GM19238 (cell line): Measurements from ENCODE around the gene NKD1.

ENCODE experiments used
- DNase-seq: peaks from one replicate; pipeline ENCODE4 v3.0.0; 2011; ENCODE audit warnings: low spot score; ENCODE audit not compliant: insufficient read length

Gene NKD1

GRCh38 chr16:50600582-50601283, 52.5 kb downstream of the NKD1 start:
- DNase-seq = no peak

DNA sequence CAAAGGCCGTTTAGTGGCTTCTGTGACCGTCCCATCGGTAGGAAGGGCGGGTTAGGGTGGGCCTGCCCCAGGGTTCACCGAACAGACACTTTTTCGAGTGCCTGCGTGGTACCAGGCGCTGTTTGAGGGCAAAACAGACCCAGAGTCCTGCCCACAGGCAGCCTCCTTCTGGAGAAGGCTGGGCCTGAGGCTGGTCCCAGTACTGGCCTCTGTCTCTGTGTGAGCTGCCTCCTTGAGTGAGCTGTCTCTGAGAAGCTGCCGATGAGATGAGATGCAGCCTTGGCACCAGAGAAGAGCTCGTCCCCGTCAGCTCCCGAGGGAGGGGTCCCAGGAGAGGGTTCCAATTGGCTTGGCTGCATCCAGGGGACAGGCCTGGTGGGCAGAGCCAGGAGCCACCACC, 53.1 kb downstream of the NKD1 start:
- no peak for DNase-seq

- DNase-seq = no peak
These were observed 53.9 kb downstream of the NKD1 start for GRCh38 chr16:50602126-50602525.

GRCh38 chr16:50602531-50603205, 54.5 kb downstream of the NKD1 start:
- no peak for DNase-seq

DNA sequence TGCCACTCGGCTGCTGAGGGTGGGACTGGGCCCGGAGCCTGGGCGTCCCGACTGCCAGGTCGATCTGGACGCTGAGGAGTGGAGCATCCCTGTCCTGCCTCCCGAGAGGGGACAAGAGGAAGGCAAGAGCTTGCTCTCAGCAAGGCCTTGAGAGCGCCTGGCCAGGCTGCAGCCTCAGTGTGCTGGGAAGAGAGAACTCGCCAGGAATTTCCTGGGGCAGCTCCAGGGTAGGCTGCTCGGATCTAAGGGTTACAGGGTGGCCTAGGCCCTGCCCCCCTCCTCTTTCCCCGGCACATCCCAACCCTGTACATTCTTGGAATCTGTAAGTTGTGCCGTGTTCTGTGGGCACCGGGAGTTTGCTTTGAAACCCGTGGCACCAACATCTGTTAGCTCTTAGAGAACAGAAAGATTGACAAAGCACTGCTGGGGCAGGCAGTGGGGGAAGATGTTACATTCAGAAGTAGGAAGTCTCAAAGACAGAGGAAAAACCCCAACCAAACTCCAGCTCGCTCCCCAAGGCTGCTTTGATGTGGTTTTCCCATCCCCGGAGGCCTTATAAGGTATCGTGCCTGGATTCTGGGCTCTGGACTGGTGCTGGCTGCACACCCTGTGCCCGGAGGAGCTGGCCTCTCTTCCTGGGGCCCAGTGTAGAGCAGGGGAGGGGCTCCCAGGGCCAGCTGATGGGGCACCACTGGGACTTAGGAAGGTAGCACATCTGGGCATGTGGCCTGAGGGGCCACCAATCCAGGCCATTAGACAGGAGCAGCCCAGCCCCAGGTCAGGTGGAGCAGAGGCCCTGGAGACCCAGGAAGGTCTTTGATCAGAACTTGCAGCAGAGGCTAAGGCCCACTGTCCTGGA, 55.2 kb downstream of the NKD1 start:
- DNase-seq = no peak

- no peak for DNase-seq
These were observed 55.8 kb downstream of the NKD1 start for GRCh38 chr16:50604065-50604418.

DNA sequence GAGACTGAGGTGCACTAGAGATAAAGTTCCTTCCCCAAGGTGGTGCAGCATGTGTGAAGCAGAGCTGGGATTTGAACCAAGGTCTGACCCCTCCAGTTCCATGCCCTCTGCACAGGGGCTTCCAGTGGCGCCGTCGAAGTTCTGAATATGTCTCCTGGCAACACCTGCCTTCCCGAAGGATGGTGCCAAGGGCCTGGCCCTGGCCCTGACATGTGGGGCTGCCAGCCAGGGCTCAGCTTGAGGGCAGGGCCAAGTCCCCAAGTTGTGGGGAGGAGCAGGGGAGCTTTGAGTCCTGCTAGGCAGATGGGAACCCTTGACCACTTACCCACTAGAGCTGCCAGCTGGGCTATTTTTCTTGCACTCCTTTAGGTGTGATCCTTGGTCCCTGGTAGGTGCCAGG, 56.4 kb downstream of the NKD1 start:
- no peak for DNase-seq

DNA sequence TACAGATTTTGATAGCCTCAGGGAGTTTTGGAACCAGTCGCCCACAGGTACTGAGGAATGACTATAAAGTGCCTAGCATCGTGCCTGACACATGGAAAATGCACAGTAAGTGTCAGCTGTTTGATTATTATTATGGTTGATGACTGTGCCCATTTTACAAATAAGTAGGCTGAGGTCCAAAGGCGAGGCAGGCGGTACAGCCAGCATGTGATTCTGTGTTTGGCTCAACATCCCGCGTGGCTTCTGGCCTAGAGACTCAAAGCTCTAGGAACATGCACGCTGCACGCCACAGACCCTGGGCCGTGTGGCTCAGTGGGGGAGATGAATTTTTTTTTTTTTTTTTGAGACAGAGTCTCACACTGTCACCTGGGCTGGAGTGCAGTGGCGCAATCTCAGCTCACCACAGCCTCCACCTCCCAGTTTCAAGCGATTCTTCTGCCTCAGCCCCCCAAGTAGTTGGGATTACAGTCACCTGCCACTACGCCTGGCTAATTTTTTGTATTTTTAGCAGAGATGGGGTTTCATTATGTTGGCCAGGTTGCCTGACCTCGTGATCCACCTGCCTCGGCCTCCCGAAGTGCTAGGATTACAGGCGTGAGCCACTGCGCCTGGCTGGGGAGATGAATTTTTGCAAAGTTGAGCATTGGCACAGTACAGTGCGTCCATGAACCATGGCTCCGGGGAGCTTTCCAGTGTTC, 57.7 kb downstream of the NKD1 start:
- no peak for DNase-seq

DNA sequence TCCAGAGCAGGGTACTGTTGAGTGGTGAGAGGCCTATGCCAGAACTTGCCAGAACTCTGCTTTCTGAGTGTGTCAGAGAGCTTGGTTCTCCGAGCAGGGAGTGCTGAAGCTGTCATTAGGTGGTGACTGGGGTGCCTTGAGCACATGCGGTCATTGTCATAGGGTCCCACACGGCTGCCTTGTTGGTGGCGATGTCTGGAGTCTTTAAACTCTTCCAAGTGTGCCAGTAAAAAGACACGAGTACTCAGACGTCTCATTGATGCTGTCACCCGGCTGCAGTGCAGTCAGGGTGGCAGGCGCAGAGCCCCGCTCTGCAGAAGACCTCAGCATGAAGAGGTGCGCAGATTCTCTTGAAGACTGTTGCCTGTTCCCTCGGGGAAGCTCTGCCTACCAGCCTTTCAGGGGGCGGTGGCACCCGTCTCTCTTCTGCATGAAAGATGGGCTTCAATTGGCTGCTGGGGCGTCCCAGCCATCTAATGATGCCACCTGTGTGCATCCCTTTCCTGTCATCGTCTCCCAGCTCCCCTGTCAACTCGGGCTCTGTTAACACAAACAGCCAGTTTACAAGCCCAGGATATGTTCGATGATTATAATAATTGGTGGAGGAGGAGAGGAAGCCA, 58.3 kb downstream of the NKD1 start:
- no peak for DNase-seq

DNA sequence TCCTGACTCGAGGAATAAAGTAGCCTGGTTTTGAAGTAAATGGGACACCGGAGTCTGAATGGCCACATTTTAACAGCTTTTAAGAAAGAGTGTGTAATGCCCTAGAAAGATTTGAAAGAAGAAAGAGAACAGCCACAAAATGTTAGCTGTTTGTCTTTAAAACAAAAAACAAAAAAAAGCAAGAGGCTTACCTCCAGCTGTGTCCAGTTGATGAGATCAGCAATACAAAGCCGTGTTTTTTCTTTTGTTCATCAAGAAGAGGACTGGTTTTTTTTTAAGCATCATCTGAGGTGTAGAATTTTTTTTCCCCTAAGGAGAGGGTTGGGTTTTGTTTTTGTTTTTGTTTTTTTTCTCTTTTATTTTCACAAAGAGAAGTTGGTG, 58.8 kb downstream of the NKD1 start:
- no peak for DNase-seq

DNA sequence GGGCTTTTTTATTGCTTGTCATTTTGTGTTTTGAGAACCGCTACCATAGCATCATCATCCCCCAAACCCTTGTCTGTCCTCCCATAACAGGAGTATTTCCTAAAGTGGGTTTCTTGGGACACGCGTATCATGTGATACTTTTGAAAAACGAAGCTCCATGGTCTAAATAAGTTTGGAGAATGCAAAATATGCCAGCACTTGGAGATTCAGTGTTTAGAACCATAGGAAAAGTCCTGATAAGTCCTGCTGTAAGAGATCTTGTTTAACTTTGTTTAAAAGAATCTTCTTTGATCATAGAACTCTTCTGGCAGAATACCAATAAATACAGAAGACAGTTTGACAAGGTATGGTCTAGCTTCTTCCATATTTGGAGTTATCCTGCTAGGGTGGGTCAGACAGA, 59.3 kb downstream of the NKD1 start:
- no peak for DNase-seq

GRCh38 chr16:50607970-50608557, 59.9 kb downstream of the NKD1 start:
- no peak for DNase-seq

DNA sequence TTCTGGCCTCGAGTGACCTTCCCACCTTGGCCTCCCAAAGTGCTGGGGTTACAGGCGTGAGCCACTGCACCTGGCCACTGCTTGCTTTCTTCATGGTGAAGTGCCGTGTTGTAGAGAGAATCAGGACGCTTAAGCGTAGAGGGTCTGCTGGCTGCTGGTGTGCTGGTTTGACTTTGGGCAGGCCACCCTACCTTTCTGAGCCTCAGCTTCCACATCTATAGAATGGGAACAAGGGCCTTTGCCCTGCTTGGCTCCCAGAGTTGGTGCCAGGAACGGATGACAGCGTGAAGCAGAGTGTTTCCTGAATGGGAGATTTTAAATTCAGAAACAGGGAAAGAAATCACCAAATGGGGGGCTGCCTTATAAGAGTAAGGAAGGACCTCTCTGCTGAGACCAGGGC, 60.9 kb downstream of the NKD1 start:
- no peak for DNase-seq

GRCh38 chr16:50609471-50609870, 61.3 kb downstream of the NKD1 start:
- DNase-seq = no peak

DNA sequence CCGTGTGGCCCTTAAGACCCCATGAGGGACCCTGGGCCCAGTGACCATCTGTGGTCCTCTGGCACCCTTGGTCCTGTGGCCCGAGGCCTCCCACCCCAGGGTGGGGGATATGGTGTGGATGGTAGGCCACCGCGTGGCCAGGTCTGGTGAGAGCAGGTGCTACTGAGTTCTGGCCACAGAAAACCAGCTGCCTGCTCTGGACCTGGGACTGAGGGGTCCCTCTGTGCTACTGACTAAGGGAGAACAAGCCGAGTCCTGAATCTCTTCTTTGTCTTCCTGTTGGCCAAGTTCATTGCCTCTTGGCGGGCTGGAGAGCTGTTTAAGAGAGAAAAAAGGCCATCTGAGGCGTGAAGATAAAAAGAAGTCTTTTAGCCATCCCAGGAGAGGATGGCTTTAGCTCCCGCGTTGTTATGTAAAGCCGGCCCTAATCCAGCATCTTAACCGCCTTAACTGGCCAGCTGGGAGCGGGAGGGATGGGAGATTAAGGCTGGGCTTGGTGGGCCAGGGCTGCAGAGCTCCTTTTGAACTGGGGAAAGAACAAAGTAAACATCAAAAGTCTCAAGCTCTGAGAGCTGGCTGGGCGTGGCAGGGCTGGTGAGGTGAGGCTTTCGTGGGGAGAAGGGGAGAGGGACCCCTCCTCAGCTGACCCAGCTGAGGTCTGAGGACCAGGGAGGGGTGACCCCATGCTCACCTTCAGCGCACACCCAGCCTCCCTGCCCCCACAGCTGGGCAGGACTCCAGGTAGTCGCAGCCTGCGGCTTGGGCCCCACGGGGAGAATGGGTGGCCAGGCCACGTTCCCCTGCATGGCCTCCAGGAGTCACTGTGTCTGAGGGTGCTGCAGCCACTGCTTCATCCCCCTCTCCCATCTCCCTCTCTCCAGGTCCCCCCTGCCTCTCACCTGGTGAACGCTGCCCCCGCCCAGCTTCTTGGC, 62.4 kb downstream of the NKD1 start:
- DNase-seq = no peak

GRCh38 chr16:50611332-50611934, 63.2 kb downstream of the NKD1 start:
- DNase-seq = no peak

DNA sequence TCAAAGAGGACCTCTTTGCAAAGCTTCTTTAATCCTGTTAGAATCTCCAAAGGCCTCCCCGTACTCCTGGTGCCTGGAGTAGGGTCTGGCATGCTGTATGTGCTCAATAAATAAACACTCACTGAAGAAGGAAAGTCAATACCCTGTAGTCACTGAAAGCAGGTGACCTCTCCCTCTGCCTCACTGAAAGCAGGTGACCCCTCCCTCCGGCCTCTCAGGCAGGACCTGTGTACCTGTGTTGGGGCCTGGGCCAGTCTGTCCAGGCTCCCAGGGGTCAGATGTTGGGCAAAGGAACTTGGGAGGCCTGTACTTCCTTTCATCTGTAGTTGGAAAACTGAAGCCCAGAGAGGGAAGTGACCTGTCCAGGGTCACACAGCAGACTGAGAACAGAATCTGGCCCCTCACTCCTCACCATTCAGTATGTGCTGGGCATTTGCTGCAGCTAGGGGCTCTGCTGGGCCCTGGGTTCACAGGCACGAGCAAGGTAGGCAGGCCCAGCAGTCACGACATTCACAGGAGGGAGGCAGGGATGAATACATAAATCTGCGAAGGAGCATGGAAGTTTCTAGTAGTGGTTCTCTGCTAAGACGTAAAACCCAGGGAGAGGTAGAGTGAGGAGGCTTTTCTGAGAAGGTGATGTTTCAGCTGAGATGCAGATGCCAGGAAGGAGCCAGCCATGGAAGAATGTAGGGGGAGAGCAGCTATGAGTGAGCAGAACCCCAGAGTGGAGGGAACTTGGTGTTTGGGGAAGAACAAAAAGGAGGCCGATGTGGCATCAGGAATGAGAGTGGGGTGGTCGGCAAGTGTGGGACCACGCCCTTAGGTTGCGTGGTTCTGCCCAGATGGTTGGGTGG, 64.0 kb downstream of the NKD1 start:
- DNase-seq = no peak

- DNase-seq = no peak
These were observed 64.6 kb downstream of the NKD1 start for GRCh38 chr16:50612849-50613198.
